ENCODE measurements around the gene TP53BP2.
"Not testable (repeated sequence)": the region's sequence is repeated elsewhere in the genome, so short reads cannot be mapped to it uniquely, and the experiment has no call there.

Gene TP53BP2

GRCh38 chr1:223761411-223761810 lies 84.3 kb downstream of the TP53BP2 start:
- DNase-seq (ENCODE audit: low read depth), result no peak

- DNase-seq (ENCODE audit: low read depth), result no peak
Observed at GRCh38 chr1:223760833-223761232, 84.9 kb downstream of the TP53BP2 start.

GRCh38 chr1:223759273-223759672 lies 86.5 kb downstream of the TP53BP2 start:
- DNase-seq (ENCODE audit: low read depth), result no peak

GRCh38 chr1:223758734-223759133 lies 87.0 kb downstream of the TP53BP2 start:
- no peak for DNase-seq (ENCODE audit: low read depth)

GRCh38 chr1:223756806-223757700 lies 88.7 kb downstream of the TP53BP2 start:
- DNase-seq (ENCODE audit: low read depth), result no peak

- no peak for DNase-seq (ENCODE audit: low read depth)
Observed at GRCh38 chr1:223755992-223756775, 89.6 kb downstream of the TP53BP2 start.

- no peak for DNase-seq (ENCODE audit: low read depth)
Observed at GRCh38 chr1:223755432-223755792, 90.3 kb downstream of the TP53BP2 start.

GRCh38 chr1:223754681-223755431 lies 90.9 kb downstream of the TP53BP2 start:
- DNase-seq (ENCODE audit: low read depth), result no peak

GRCh38 chr1:223752721-223753515 lies 92.8 kb downstream of the TP53BP2 start:
- DNase-seq (ENCODE audit: low read depth), result no peak

GRCh38 chr1:223751696-223752095 lies 94.1 kb downstream of the TP53BP2 start:
- no peak for DNase-seq (ENCODE audit: low read depth)

GRCh38 chr1:223750730-223751570 lies 94.8 kb downstream of the TP53BP2 start:
- DNase-seq (ENCODE audit: low read depth), result no peak

GRCh38 chr1:223748773-223749733 lies 96.7 kb downstream of the TP53BP2 start:
- peak; percentile 57 for DNase-seq (ENCODE audit: low read depth)

- no peak for DNase-seq (ENCODE audit: low read depth)
Observed at GRCh38 chr1:223748405-223748772, 97.4 kb downstream of the TP53BP2 start.

- DNase-seq (ENCODE audit: low read depth), result no peak
Observed at GRCh38 chr1:223747838-223748335, 97.9 kb downstream of the TP53BP2 start.

GRCh38 chr1:223745731-223746130 lies 100.0 kb downstream of the TP53BP2 start:
- no peak for DNase-seq (ENCODE audit: low read depth)

- DNase-seq (ENCODE audit: low read depth), result no peak
Observed at GRCh38 chr1:223742856-223743517, 102.8 kb downstream of the TP53BP2 start.

GRCh38 chr1:223741861-223742260 lies 103.9 kb downstream of the TP53BP2 start:
- no peak for DNase-seq (ENCODE audit: low read depth)

GRCh38 chr1:223740038-223740736 lies 105.6 kb downstream of the TP53BP2 start:
- DNase-seq (ENCODE audit: low read depth), result not testable (repeated sequence)

Data from activated T-cell treated with anti-CD3 and anti-CD28 coated beads for 1 hour (primary cell).